SH-SY5Y (cell line): ENCODE data around the gene MARK1.

Source experiments
- GATA2 ChIP-seq: IDR thresholded peaks from 2 replicates; pipeline ENCODE4 v1.6.1; 2011; ENCODE audit warnings: mild to moderate bottlenecking, low read depth, low read length
- GATA3 ChIP-seq: IDR thresholded peaks from 2 replicates; pipeline ENCODE4 v1.6.1; 2011; ENCODE audit warnings: low read depth, mild to moderate bottlenecking, low read length, moderate library complexity

- TF ChIP-seq GATA2 (no peak), GATA3 (no peak)
Observed at GRCh38 chr1:220666349-220666748, 138.4 kb downstream of the MARK1 start.
